Spinal cord (tissue), 10 donors: ENCODE measurements around the gene ALCAM. TPM values are rescaled to one million over a fixed set of nuclear protein-coding genes. Genes with fewer than 3 reads are reported as not detected.
A peak's percentile ranks its signal among the peaks of the same experiment; 100 is the strongest.

Experiments used
- DNase-seq, 6 donors: peaks; one replicate each; pipeline versions ENCODE4 v3.0.0 to v3.0.0-alpha.2; 2013 to 2015; ENCODE audit warnings: low spot score in 6 of 6, low read depth in 4 of 6
- H3K27ac ChIP-seq: one replicate; pipeline ENCODE4 v1.5.1; 2013; ENCODE audit warnings: low read depth, low read length, control low read depth
- H3K27me3 ChIP-seq: one replicate; pipeline ENCODE4 v1.6.1; 2013; ENCODE audit warnings: low read length; ENCODE audit not compliant: control insufficient read depth, insufficient read depth
- H3K36me3 ChIP-seq: one replicate; pipeline ENCODE4 v1.6.1; 2013; ENCODE audit warnings: low read length; ENCODE audit not compliant: control insufficient read depth, insufficient read depth
- H3K4me1 ChIP-seq: one replicate; pipeline ENCODE4 v1.6.1; 2013; ENCODE audit warnings: low read length; ENCODE audit not compliant: control insufficient read depth, insufficient read depth
- H3K4me3 ChIP-seq: one replicate; pipeline ENCODE4 v1.5.1; 2013; ENCODE audit warnings: low read depth, low read length, control low read depth
- H3K9me3 ChIP-seq: one replicate; pipeline ENCODE4 v1.6.1; 2013; ENCODE audit warnings: low read length; ENCODE audit not compliant: control insufficient read depth, insufficient read depth
- WGBS: methylation state at CpG from one replicate; pipeline ENCODE4 v1.1.5; 2013; ENCODE audit warnings: missing lambda C conversion rate; ENCODE audit not compliant: insufficient coverage; 5-methylcytosine and 5-hydroxymethylcytosine counted together
- polyA plus RNA-seq, 2 donors: library from polyadenylated mRNA; unstranded; fragments of 120-200 nt; gene quantifications; one replicate each; pipeline ENCODE4 v1.2.1, GENCODE V29; 2013; ENCODE audit not compliant: insufficient read length in 2 of 2
- total RNA-seq, 2 donors: library from RNA; depleted of rRNA in 1 of 2; stranded (reverse); fragments of 120-200 nt in 1 of 2; fragments of >200 nt in 1 of 2; gene quantifications; one replicate each; pipeline versions ENCODE4 v1.2.3 to v1.2.4, GENCODE V29; 2013 to 2014
- donor health status: healthy.

ALCAM gene
- total and polyA plus RNA-seq, 4 donors: 135 to 305 (median 214) TPM

GRCh38 chr3:105465251-105465853, 98.6 kb downstream of the ALCAM start:
- Histone ChIP-seq H3K27ac (no peak overlapping the region), H3K4me3 (no peak overlapping the region), H3K36me3 (no peaks in the 10 kb centered on the region), H3K4me1 (no peaks in the 10 kb centered on the region), H3K9me3 (no peaks in the 10 kb centered on the region), H3K27me3 (no peaks in the 10 kb centered on the region)
- 94% methylated on average over 2 of the region's 2 CpGs for WGBS
- DNase-seq: no peak

DNA sequence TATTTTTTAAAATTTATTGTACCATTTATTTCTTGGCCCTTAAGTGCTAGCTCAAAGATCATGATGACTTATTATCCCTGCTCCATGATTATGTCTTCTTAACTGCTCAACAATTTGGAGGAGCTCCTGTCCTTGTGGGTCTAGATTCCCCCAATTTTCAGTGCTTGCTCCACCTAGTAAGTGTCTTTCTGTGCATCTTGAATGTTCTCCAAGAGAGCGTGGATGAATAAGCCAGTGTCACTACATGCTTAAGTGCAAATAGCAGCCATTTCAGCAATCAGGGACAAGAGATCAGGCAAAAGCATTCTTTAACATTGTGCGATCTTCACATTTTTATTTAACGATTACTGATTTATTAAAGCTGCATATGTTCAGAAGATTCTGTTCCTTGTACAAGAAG, 99.4 kb downstream of the ALCAM start:
- H3K4me3 ChIP-seq: no peak overlapping the region
- WGBS: no CpG with 5 or more reads among the region's 3 CpGs
- no peaks in the 10 kb centered on the region for H3K4me1 ChIP-seq
- H3K27ac ChIP-seq: no peak overlapping the region
- H3K27me3 ChIP-seq: no peaks in the 10 kb centered on the region
- no peaks in the 10 kb centered on the region for H3K9me3 ChIP-seq
- H3K36me3 ChIP-seq: no peaks in the 10 kb centered on the region
- DNase-seq: peak in 1 of 6 donors; percentile 26

GRCh38 chr3:105466495-105467404, 100.0 kb downstream of the ALCAM start:
- no CpG with 5 or more reads among the region's 2 CpGs for WGBS
- no peak overlapping the region for H3K4me3 ChIP-seq
- H3K27me3 ChIP-seq: no peaks in the 10 kb centered on the region
- H3K27ac ChIP-seq: no peak overlapping the region
- no peaks in the 10 kb centered on the region for H3K9me3 ChIP-seq
- H3K36me3 ChIP-seq: no peaks in the 10 kb centered on the region
- H3K4me1 ChIP-seq: no peaks in the 10 kb centered on the region
- no peak for DNase-seq

DNA sequence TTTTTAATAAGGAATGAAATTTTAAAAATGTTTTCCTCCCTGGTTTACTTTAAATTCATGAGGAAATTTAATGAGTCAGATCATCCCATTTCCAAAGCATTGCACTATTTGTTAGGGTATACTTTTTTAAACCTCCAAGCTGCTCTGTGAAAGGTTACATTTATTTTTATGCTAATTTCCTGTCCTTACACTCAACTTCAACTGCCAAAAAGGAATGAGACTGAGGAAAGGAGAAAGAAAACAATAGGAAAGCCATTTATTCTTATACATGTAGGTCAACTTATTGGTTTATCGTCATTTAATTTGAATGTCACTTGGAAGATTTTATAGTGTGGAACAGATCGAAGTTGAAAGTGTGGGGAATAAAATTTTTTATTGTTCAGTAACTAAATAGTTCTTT, 104.1 kb downstream of the ALCAM start:
- WGBS: no CpG with 5 or more reads among the region's 2 CpGs
- Histone ChIP-seq H3K36me3 (no peaks in the 10 kb centered on the region), H3K27me3 (no peaks in the 10 kb centered on the region), H3K9me3 (no peaks in the 10 kb centered on the region), H3K4me1 (no peaks in the 10 kb centered on the region), H3K27ac (no peak overlapping the region), H3K4me3 (no peak overlapping the region)
- no peak for DNase-seq

DNA sequence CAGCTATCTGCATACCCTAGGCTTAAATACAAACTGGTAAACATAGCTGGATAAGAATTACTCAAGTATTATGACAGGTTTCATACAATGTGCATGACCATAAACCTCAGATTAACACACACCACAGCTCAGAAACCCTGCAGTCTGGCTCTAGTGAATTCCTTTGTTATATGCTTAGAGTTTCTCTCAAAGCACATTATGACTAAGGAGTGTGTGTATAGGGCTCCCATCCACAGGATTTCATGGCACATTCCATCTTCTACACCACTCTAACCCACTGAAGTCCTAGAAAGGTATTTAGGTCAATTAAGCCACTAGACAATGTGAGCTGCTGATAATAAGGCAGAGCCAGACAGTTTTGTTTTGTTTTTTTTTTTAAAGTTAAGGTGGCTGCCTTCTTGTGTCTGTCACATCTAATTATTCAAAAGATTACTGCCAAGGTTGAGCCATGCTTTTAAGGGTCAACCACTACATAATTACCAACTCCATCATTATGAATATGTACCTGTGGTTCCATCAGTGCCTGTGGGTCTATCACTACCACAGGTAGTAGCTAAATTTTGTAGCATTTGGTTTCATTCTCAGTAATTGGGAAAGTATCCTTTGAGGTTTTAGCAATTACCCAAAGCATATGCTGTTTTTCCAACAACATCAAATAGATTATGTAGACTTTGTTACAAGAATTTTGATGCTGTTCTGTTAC, 107.0 kb downstream of the ALCAM start:
- H3K4me1 ChIP-seq: no peaks in the 10 kb centered on the region
- H3K9me3 ChIP-seq: no peaks in the 10 kb centered on the region
- no peaks in the 10 kb centered on the region for H3K27me3 ChIP-seq
- DNase-seq: no peak
- no peaks in the 10 kb centered on the region for H3K36me3 ChIP-seq
- H3K27ac ChIP-seq: no peak overlapping the region
- H3K4me3 ChIP-seq: no peak overlapping the region

GRCh38 chr3:105480768-105481167, 114.1 kb downstream of the ALCAM start:
- H3K4me1 ChIP-seq: no peaks in the 10 kb centered on the region

GRCh38 chr3:105483476-105483875, 116.8 kb downstream of the ALCAM start:
- Histone ChIP-seq H3K4me3 (no peak overlapping the region), H3K9me3 (peaks cover 2% of the 10 kb centered on the region), H3K4me1 (no peaks in the 10 kb centered on the region), H3K36me3 (no peaks in the 10 kb centered on the region), H3K27me3 (no peaks in the 10 kb centered on the region), H3K27ac (no peak overlapping the region)
- no peak for DNase-seq
- 0% methylated on average over 1 of the region's 1 CpG for WGBS

More at GRCh38 chr3:105480768-105481167, 114.1 kb downstream of the ALCAM start:
- peak in 1 of 6 donors; percentile 47 for DNase-seq
- WGBS: no CpG with 5 or more reads among the region's 1 CpG
- H3K9me3 ChIP-seq: no peaks in the 10 kb centered on the region
- H3K36me3 ChIP-seq: no peaks in the 10 kb centered on the region
- H3K4me3 ChIP-seq: no peak overlapping the region
- H3K27ac ChIP-seq: no peak overlapping the region
- no peaks in the 10 kb centered on the region for H3K27me3 ChIP-seq

DNA sequence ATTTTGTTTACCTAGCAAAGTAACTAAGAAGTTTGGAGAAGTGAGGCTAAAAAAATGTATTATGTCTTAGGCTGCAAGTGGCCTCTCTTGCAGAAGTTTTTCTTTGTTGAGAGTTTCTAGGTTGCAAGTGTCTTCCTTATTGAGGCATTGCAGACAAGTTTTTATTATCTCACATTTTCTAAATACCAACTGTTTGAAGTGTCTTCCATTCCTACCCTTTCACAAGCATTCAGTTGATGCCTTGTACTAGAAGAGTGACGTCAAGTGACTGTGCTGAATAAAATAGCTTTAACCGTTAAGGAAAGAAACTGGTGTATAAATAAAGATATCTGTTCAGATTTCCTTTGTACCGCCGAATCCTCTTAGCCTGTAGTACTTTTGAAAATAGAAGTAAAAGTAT, 123.3 kb downstream of the ALCAM start:
- H3K36me3 ChIP-seq: no peaks in the 10 kb centered on the region
- H3K4me1 ChIP-seq: no peaks in the 10 kb centered on the region
- 100% methylated on average over 2 of the region's 4 CpGs for WGBS
- no peaks in the 10 kb centered on the region for H3K27me3 ChIP-seq
- no peak overlapping the region for H3K4me3 ChIP-seq
- no peak for DNase-seq
- peaks cover 12% of the 10 kb centered on the region for H3K9me3 ChIP-seq
- H3K27ac ChIP-seq: no peak overlapping the region

GRCh38 chr3:105493305-105493892, 126.7 kb downstream of the ALCAM start:
- Histone ChIP-seq H3K27me3 (no peaks in the 10 kb centered on the region), H3K4me3 (no peak overlapping the region), H3K9me3 (peaks cover 10% of the 10 kb centered on the region), H3K36me3 (no peaks in the 10 kb centered on the region), H3K4me1 (no peaks in the 10 kb centered on the region), H3K27ac (no peak overlapping the region)
- 87% methylated on average over 3 of the region's 3 CpGs for WGBS
- no peak for DNase-seq
